CD4-positive, alpha-beta T cell treated with Interferon gamma for 1 hour (primary cell): ENCODE results near the gene ABHD14A.
A peak's percentile ranks its signal among the peaks of the same experiment; 100 is the strongest.
"Not testable (repeated sequence)": the region's sequence is repeated elsewhere in the genome, so short reads cannot be mapped to it uniquely, and the experiment has no call there.

Source experiments
- DNase-seq: peaks from one replicate; pipeline ENCODE4 v3.0.0-alpha.2; 2020

Gene ABHD14A

GRCh38 chr3:51975852-51976549, 1.1 kb downstream of the ABHD14A start:
- peak; percentile 32 for DNase-seq

GRCh38 chr3:51977446-51978142, 2.7 kb downstream of the ABHD14A start:
- peak; percentile 20 for DNase-seq

- no peak for DNase-seq
These were observed 3.3 kb downstream of the ABHD14A start for GRCh38 chr3:51978143-51978502.

- no peak for DNase-seq
These were observed 5.4 kb downstream of the ABHD14A start for GRCh38 chr3:51980253-51980652.

- peak; percentile 19 for DNase-seq
These were observed 7.5 kb downstream of the ABHD14A start for GRCh38 chr3:51982352-51982837.

GRCh38 chr3:51982838-51983577, 8.1 kb downstream of the ABHD14A start, which contains the start of gene ACY1:
Gene ACY1 (plus strand): TSS chr3:51983535. CDS start chr3:51984065, 530 bp downstream.
- DNase-seq, result peak; percentile 60

GRCh38 chr3:51983578-51984268, 8.9 kb downstream of the ABHD14A start:
- no peak for DNase-seq

GRCh38 chr3:51984269-51984647, 9.4 kb downstream of the ABHD14A start:
- DNase-seq, result no peak

- no peak for DNase-seq
These were observed 10.2 kb downstream of the ABHD14A start for GRCh38 chr3:51985063-51985462.

GRCh38 chr3:51986010-51986947, 11.4 kb downstream of the ABHD14A start:
- no peak for DNase-seq

GRCh38 chr3:51987568-51987967, 12.7 kb downstream of the ABHD14A start:
- DNase-seq, result no peak

- DNase-seq, result no peak
These were observed 13.7 kb downstream of the ABHD14A start for GRCh38 chr3:51988286-51989146.

- not testable (repeated sequence) for DNase-seq
These were observed 15.7 kb downstream of the ABHD14A start for GRCh38 chr3:51990501-51990971.

GRCh38 chr3:51992017-51992682, 17.3 kb downstream of the ABHD14A start:
- no peak for DNase-seq

GRCh38 chr3:51993657-51994056, 18.8 kb downstream of the ABHD14A start:
- DNase-seq, result not testable (repeated sequence)

GRCh38 chr3:51994530-51994929, 19.7 kb downstream of the ABHD14A start:
- no peak for DNase-seq

GRCh38 chr3:51995346-51996163, 20.7 kb downstream of the ABHD14A start, which contains the start of gene RPL29:
Gene RPL29 (minus strand): TSS chr3:51995895. CDS start chr3:51995461, 434 bp downstream.
- DNase-seq, result peak; percentile 92

GRCh38 chr3:51997172-51997571, 22.3 kb downstream of the ABHD14A start:
- no peak for DNase-seq
